Measurements from ENCODE around the gene ZNF500.
A peak's percentile ranks its signal among the peaks of the same experiment; 100 is the strongest.

ZNF500 gene

DNA sequence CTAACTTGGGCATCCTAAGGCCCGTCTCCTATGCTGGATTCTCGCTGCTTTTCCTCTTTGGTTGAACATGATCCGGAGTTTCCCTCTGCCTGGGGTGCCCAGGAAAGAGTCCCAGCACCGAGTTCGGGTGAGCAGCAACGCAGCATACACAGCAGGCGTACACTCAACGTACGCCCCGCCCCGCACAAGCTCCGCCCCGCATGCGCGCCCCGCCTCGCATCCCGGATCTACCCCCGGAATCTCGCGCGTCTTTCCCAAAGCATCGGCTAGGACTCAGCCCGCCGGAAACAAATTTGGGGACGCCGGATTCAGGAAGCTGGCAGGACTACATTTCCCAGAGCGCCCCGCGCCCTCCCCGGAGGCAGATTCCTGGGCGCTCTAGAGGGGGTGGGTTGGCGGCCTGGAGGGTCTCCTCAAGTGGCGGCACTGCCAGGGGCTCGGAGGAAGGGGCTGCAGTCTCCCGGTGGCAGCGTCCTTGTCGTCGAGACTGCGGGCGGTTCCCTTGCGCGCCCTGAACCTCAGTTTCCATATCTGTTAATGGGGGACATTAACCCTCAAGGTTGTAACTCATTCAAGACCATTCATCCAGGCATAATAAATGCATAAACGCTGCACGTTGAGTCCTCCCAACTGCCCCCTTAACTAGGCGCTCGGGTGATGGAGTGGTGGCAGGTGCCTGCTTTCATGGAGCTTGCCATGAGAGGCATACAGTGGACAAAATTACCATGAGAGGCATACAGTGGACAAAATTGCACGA lies 1.8 kb upstream of the ZNF500 start:
- peak; percentile 72 for DNase-seq

DNA sequence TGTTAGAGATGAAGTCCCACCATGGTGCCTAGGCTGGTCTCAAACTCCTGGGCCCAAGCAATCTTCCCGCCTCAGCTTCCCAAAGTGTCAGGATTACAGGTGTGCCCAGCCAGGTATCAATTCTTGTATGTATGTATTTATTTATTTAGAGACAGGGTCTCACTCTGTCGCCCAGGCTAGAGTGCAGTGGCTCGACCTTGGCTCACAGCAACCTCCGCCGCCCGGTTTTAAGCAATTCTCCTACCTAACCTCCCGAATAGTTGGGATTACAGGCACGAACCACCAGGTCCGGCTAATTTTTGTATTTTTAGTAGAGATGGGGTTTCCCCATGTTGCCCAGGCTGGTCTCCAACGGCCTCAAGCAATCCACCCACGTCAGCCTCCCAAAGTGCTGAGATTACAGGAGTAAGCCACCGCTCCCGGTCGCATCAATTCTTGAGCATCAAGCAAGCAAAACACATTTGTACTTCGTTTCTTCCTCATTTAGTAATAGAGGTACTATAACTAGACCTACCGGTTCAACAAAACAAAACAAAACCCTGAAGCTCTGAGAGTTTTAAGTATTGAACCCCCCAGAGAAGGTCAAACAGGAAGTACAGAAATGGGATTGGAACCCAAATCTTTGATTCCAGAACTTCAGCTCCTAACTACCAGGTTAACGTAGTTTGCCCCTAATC lies 1.0 kb upstream of the ZNF500 start:
- DNase-seq: no peak

DNA sequence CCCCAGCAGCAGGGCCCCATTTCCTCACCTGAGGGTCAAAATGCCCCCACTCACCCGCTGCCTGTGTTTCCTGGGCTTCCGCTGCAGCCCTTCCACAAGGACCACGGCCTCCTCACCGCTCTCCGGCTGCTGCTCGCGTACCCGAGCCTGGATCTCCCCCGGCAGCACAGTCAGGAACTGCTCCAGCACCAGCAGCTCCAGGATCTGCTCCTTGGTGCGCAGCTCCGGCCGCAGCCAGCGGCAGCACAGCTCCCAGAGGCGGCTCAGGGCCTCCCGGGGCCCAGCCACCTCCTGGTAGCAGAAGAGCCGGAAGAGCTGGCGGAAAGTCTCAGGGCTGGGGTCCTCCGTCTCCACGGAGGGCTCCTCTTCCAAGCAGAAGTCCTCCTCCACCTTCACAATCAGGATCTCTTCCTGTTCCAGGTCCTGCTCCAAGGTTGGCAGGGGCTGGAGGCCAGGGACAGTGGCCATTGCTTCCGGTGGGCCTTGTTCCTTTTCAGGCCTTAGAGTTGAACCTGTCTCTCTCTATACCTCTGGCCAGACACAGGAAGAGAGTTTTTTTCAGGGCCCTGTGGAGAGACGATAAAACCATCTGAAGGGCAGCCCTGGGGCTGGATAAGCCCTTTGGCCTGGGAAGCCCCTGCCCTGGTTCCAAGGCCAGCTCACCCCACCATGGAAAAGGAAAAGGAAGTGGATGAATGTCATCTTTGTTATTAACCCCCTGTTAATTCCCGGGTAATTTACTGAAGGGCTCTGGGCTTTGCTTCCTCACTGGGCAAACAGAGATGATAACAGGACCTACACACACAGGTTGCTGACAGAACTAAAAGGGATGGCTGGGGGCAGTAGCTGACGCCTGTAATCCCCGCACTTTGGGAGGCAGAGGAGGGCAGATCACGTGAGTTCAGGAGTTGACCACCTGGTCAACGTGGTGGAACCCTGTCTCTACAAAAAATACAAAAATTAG lies 1.2 kb downstream of the ZNF500 start:
- DNase-seq: no peak

DNA sequence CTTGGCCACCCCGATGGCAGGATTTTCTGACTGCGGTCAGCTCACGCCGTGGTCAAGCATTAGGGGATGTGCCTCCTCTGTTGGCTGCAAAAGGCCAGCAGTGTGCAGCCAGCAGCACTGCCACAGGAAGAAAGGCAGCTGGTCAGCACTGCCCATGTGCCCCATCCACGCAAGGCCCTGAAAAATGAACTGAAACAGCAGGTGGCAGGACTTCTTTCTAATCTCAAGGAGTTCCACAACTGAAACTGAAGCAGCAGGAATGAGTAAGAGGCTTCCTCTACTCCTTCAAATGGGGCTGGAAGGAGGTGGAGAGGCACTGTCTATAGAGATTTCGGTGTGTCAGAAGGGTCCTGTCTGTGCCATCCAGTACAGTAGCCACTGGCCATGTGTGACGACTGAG lies 3.2 kb downstream of the ZNF500 start:
- no peak for DNase-seq

DNA sequence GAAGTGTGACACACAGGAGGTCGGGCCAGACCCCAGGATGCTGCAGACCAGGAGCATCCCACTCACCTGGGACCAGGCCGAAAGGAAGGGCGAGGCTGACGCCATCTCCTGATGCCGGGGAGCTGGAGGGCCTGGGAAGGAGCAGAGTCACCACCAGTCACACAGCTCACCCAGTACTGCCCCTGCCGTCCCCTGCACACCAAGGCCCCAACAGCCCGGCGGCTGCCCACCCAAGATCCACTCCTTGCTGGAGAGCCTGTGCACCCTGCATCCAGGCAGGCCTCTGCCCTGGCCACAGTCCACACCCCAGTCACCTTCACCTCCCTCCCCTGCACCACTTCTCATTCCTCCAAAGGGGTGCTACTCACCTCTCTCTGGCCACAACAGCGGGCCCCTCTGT lies 4.8 kb downstream of the ZNF500 start:
- no peak for DNase-seq

DNA sequence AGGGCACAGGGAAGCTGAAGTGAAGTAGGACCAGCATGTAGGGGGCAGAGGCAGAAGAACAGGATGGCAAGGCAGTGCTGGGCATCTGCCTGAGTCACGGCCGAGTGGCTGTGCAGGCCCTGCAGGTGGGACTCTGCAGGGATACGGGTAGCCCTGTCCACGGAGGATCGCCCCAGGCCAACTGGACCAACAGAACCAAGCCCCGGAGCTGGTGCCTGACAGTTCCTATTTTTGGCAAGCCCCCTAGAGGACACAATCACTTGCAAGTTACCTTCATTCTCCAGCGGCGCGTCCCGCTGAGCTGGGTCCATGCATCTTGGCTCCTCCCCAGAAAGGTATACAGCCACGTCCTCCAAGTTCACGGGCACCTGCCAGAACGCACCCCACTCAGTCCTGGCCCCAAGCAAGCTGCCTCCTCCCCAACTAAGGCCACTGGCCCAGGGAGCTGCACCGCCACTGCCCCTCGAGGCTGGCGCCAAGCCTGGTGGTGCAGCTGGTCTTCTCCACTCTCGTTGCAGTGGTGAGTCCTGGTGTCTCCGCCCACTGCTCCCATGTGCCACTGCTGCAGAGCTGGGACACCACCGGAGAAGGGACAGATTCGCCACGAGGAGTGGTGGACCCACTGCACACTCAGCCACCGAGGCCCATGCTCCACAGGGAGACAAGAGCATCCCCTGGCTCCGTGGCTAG lies 6.6 kb downstream of the ZNF500 start:
- no peak for DNase-seq

DNA sequence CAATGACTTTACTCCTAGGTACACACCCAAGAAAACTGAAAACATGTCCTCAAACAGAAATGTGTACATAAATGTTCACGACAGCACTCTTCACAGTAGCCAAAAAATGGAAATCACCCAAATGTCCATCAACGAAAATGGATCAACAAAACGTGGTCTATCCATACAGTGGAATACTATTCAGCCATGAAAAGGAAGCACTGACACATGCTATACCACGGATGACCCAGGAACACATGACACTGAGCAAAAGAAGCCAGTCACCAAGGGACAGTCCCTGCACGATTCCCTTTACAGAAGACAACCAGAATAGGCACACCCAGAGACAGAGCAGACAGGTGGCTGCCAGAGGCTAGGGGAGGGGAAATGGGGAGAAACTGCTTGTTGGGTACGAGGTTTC lies 11.3 kb downstream of the ZNF500 start:
- no peak for DNase-seq

DNA sequence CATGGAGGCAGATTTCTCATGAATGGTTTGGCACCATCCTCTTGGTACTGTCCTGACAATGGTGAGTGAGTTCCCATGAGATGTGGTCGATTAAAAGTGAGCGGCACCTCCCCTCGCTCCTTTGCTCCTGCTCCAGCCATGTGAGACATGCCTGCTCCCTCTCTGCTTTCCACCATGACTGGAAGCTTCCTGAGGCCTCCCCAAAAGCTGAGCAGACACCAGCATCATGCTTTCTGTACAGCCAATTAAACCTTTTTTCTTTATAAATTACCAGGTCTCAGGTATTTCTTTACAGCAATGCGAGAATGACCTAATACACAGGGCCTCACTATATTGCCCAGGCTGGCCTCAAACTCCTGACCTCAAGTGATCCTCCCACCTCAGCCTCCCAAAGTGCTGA lies 12.1 kb downstream of the ZNF500 start:
- DNase-seq: no peak

DNA sequence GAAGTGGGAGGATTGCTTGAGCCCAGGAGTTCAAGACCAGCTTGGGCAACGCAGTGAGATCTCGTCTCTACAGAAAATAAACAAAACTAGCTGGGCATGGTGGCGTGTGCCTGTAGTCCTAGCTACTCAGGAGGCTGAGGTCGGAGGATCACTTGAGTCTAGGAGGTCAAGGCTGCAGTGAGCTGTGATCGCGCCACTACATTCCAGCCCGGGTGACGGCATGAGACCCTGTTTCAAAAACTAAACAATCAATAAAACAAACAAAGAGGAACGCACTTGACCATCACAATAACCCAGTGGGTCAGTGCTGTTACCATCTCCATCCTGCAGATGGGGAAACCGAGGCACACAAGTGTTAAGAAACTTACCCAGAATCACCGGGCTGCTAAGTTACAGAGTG lies 13.7 kb downstream of the ZNF500 start:
- no peak for DNase-seq

DNA sequence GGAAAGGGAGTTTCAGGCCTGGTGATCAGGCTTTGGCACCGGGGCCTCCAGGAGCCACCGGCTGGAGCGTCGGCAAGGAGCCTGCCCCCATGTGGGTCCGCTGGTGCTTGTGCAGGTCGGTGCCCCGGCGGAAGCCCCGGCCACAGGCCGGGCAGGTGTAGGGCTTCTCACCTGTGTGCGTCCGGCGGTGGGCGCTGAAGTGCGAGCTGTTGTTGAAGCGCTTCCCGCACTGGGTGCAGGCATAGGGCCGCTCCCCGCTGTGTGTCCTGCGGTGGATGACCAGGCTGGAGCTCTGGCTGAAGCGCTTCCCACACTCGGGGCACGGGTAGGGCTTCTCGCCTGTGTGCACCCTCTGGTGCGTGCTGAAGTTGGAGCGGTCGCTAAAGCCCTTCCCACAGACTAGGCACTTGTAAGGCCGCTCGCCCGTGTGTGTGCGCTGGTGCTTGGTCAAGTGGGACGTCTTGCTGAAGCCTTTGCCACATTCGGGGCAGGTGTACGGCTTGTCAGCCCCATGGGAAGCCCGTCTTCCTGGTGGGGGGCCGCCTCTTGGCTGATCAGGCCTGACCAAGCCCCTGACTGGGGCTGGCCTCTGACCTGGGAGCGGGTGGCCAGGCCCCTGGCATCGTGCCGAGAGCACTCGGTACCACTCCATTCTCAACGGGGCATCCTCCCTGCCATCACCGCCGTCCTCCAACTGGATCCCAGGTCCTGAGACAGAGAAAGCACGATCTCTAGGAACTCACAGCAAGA lies 14.4 kb downstream of the ZNF500 start:
- DNase-seq: no peak

DNA sequence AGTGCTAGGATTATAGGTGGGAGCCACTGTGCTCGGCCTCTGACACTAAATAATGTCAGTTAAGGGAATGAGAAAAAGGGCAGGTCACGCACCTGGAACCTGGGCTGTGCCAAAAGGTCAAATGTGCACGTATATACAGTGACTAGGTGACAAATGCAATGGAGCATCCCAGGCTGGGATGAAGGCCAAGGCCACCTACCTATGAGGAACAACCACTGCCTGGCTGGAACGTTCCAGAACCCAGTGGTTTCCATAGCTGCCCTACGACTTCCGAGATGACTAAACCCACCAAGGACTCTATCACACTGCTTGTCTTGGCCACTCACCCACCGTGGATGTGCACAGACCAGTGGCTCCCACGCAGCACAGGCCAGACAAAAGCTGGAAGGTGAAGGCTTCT lies 16.1 kb downstream of the ZNF500 start:
- DNase-seq: no peak

DNA sequence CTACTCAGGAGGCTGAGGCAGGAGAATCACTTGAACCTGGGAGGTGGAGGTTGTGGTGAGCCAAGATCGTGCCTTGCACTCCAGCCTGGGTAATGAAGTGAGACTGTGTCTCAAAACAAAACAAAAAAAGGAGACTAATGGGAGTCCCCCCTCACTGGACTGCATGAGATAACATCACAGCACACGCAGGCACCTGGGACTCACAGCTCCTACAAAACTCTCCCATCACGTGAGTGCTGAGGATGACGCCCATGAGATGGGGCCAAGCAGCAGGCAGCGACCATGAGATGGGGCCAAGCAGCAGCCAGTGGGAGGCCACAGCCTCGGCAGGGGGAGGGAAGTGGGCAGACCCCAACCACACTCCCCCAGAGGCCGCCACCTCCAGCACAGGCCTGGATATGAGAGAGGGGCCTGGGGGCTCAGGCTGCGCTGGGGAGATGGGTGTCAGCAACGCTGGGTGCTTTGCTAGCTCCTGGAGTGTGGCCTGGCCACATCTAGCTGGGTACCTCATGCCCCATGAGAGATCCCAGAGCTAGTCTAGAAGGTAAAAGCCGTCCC lies 17.2 kb downstream of the ZNF500 start:
- DNase-seq: no peak

DNA sequence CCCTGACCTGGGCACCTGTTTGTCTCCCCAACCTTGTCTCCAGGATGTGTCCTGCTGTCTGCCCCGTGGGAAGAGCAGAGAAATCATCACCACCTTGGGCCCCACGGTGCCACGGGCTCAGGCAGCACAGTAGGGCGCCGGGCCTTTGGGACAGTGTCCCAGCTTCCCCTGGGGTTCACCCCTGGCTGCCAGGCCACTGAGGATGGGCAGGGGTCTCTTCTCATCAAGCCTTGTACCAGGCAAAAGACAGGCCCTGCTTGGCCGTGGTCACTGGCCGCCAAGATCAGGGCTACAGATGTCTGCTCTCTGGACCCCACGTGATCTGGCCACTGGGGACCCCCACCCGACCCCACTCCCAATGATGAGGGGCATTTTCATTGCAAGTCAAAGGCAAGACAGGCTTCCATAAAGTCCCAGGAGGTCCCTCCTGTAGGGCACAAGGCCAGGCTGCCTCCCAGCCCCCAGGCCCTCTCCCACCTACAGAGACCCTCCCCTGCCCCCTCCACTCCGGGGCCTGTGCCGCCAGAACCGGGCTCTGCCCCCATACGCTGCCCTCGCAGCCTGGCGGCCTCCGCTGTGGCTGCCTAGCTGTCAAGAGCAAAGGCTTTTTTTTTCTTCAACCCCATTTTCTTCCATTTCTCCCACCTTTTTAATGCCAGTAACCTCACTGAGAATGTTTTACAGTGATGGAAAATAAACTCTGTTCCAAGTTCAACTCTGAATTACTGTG lies 18.1 kb downstream of the ZNF500 start:
- DNase-seq: no peak

DNA sequence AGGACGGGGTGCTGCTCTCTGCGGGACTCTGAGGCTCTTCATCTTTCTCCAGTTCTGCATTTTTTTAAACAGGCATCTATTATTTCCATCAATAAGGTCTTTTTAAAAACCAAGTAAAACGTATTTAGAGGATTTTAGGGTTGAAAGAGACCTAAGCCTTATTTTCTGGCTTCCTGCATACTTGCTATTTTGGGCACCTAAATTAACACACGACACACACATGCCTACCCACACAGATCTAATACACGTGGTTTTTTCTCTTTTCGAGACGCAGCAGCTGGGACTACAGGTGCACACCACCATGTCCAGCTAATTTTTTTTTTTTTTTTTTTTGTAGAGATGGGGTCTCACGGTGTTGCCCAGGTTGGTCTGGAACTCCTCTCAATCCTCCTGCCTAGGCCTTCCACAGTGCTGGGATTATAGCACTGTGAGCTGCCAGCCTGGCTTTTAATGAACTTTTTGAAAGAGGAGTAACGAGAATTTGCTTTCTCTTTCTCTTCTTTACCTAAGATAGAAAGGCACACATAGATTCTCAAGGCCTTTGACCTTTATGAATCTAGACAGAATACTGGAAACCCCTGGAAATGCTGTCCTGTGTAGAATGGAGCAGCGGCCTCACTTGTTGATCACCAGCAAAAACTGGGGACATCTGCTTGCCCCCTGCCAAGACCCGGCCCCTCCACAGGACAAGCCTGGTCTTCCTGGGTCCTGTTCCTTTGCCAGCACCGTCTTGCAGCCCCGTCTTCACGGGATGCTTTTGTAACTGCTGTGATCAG lies 18.9 kb downstream of the ZNF500 start:
- no peak for DNase-seq

DNA sequence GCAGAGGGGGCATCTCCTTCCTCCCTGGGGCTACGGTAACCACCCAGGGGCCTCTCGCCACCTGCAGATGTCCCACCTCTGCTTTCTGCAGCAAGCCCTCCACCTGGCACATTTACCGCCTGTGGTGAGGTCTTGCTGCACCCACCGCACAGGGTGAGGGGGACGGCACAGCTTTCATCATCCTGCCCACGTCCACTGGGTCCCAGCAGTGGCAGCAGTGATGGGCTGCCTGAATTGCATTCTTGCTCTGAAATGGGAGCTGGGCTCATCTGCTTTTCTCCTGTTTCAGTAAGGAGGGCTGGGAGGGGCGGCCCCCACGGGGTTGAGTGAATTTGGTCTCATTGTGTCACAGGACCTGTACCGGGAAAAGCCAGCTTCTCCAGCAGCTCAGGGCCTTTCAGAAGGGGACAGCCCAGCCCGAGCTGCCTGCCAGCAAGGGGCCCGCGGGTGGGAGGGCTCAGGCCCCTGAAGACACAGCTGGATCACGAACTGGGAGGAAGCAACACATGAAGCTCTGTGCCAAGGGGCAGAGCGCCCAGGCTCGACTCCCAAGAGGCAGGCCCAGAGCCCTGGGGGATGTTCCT lies 19.9 kb downstream of the ZNF500 start:
- no peak for DNase-seq

DNA sequence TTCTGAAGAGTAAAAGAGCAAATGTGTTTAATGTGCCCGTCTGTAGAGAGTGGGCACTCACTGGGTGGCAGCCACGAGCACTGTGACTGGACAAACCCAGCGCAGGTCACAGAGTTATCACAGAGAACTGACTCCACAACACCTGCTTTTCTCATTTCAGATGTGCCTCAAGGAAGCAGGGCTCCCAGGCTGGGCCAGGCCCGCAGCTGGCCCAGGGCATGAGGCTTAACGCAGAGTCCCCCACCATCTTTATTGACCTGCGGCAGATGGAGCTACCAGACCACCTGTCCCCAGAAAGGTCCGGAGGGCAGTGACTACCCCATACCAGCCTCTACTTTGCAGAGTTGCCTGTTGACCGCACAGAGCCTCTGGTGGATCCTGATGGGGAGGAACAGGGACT lies 20.7 kb downstream of the ZNF500 start:
- DNase-seq: no peak

DNA sequence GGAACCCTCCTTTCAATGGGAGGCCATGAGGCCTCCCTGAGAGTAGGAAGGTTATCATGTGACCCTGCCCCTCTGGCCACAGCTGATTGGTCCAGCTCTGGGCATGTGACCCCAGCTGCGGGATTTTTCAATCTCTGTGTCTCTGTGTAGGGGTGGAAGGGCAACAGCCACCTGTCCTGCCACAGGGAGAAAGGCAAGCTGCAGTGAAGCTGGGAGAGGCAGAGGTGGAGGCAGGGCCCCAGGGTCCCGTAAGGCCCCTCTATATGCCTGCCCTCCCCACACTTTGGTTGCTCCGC lies 21.7 kb downstream of the ZNF500 start:
- no peak for DNase-seq

DNA sequence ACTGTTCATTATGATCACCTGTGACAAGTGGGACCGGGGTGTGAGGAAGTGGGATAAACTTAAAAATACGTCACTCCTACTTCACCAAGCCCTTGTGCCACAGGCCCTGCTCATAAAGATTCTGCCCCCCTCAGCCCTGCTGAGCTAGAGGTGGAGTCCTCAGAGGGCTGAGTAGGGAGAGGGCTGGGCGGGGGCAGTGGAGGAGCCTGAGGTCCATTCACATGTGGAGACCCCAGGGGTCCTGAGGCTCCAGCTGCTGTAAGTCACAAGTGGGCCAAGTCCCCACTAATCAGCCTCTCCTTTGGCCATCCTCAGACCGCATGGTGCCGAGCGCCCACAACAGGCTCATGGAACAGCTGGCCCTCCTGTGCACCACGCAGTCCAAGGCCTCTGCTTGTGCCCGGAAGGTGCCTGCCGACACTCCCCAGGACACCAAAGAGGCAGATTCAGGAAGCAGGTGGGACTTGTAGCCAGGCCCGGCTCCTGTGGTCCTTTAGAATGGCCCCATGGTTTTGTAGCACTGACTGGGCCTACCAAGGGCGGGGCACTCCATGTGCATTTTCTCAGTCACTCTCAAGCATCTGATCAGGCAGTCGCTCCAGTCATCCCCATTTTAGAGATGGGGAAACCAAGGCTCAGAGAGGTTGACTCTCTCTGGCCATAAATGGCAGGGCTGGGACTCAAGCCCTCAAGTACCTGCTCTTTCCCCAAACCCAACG lies 22.2 kb downstream of the ZNF500 start:
- no peak for DNase-seq

DNA sequence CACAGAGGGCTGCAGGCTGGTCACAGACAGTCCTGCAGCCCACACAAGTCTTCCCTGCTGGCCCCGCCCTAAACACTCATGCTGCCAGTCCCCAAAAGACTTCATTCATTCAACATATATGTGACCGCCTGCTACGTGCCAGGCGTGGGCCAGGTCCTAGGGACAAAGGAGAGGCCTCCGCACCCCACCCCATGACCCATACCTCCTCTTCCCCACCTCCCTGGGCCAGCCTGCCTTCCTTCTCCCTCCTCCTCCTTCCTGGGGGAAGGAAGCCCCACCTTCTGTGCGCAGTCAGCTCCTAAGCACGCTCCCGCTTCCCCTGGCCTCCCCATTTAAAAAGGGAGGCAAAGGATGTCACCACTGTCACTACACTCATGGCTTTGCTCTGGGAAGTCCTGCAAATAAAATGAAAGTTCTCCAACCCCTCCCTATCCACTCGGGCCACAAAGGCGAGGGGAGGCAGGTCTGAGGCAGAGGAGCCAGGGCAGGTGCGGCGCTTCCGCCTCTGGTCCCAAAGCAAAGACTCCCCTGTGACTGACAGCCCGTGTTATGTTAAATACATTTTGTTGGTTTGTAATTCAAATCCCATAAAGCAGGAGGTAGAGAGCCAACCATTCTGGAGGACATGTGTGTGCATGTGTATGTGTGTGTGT lies 23.6 kb downstream of the ZNF500 start:
- DNase-seq: no peak

All from T-helper 9 cell (primary cell).